GM19372 (cell line): ENCODE results near the gene RPTOR.

Source experiments
- ATAC-seq: cut with Tn5 transposase; IDR thresholded peaks from one replicate; pipeline ENCODE4 v1.9.1; 2021; ENCODE audit warnings: mild to moderate bottlenecking, low read depth, moderate library complexity; ENCODE audit not compliant: unreplicated experiment

The RPTOR gene

GRCh38 chr17:80657561-80657960 is 112.9 kb downstream of the RPTOR start:
- ATAC-seq: no peak

- ATAC-seq: no peak
Measured at GRCh38 chr17:80658821-80659220, 114.2 kb downstream of the RPTOR start.

GRCh38 chr17:80659651-80660050 is 115.0 kb downstream of the RPTOR start:
- ATAC-seq: no peak

GRCh38 chr17:80660527-80661198 is 116.0 kb downstream of the RPTOR start:
- ATAC-seq: no peak

GRCh38 chr17:80662557-80662956 is 117.9 kb downstream of the RPTOR start:
- no peak for ATAC-seq

GRCh38 chr17:80663781-80664206 is 119.2 kb downstream of the RPTOR start:
- ATAC-seq: no peak

- ATAC-seq: no peak
Measured at GRCh38 chr17:80664217-80664790, 119.7 kb downstream of the RPTOR start.

- no peak for ATAC-seq
Measured at GRCh38 chr17:80665792-80666191, 121.2 kb downstream of the RPTOR start.

- no peak for ATAC-seq
Measured at GRCh38 chr17:80666867-80667266, 122.2 kb downstream of the RPTOR start.

GRCh38 chr17:80667462-80668277 is 123.0 kb downstream of the RPTOR start:
- no peak for ATAC-seq

- no peak for ATAC-seq
Measured at GRCh38 chr17:80668375-80669148, 123.9 kb downstream of the RPTOR start.

GRCh38 chr17:80671039-80671824 is 126.6 kb downstream of the RPTOR start:
- no peak for ATAC-seq

- ATAC-seq: no peak
Measured at GRCh38 chr17:80671825-80672110, 127.1 kb downstream of the RPTOR start.

- no peak for ATAC-seq
Measured at GRCh38 chr17:80673152-80673920, 128.7 kb downstream of the RPTOR start.

GRCh38 chr17:80675438-80676095 is 130.9 kb downstream of the RPTOR start:
- no peak for ATAC-seq

- no peak for ATAC-seq
Measured at GRCh38 chr17:80676096-80676466, 131.4 kb downstream of the RPTOR start.

- ATAC-seq: no peak
Measured at GRCh38 chr17:80676564-80676963, 131.9 kb downstream of the RPTOR start.

GRCh38 chr17:80677214-80677756 is 132.6 kb downstream of the RPTOR start:
- no peak for ATAC-seq

GRCh38 chr17:80679816-80680215 is 135.2 kb downstream of the RPTOR start:
- ATAC-seq: no peak
